Subcutaneous adipose tissue (tissue), 4 donors: Measurements from ENCODE around the gene MEIOC. TPM values are rescaled to one million over a fixed set of nuclear protein-coding genes. Genes with fewer than 3 reads are reported as not detected.

ENCODE experiments used
- CTCF ChIP-seq: fragments of 450-650 bp; IDR thresholded peaks from one replicate; pipeline ENCODE4 v1.5.1; 2016; ENCODE audit warnings: low read depth, mild to moderate bottlenecking, control low read depth, antibody characterized with exemption, moderate library complexity
- small RNA-seq: library from RNA; depleted of rRNA; stranded (forward); fragments of <200 nt; gene quantifications from one replicate; pipeline ENCODE3, GENCODE V24; 2016
- total RNA-seq, 4 donors: library from RNA; depleted of rRNA; stranded (reverse); fragments of >200 nt; gene quantifications; one replicate each; pipeline ENCODE4 v1.1.0, GENCODE V29; 2016

Gene MEIOC
- total RNA-seq, 4 donors from 2014 or later: 0.33 TPM; not detected in 3

DNA sequence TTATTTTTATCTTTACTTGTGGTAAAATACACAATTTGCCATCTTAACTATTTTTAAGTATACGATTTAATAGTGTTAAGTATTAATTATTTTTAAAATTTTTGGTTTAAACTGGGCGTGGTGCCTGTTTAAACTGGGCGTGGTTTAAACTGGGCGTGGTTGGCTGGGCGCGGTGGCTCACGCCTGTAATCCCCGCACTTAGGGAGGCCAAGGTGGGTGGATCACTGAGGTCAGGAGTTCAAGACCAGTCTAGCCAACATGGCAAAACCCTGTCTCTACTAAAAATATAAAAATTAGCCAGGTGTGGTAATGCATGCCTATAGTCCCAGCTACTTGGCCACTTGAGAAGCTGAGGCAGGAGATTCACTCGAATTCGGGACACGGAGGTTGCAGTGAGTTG is 37.3 kb downstream of the MEIOC start:
- TF ChIP-seq CTCF: no peak

- TF ChIP-seq CTCF: no peak
Measured at GRCh38 chr17:44707755-44708400, 51.6 kb downstream of the MEIOC start.

DNA sequence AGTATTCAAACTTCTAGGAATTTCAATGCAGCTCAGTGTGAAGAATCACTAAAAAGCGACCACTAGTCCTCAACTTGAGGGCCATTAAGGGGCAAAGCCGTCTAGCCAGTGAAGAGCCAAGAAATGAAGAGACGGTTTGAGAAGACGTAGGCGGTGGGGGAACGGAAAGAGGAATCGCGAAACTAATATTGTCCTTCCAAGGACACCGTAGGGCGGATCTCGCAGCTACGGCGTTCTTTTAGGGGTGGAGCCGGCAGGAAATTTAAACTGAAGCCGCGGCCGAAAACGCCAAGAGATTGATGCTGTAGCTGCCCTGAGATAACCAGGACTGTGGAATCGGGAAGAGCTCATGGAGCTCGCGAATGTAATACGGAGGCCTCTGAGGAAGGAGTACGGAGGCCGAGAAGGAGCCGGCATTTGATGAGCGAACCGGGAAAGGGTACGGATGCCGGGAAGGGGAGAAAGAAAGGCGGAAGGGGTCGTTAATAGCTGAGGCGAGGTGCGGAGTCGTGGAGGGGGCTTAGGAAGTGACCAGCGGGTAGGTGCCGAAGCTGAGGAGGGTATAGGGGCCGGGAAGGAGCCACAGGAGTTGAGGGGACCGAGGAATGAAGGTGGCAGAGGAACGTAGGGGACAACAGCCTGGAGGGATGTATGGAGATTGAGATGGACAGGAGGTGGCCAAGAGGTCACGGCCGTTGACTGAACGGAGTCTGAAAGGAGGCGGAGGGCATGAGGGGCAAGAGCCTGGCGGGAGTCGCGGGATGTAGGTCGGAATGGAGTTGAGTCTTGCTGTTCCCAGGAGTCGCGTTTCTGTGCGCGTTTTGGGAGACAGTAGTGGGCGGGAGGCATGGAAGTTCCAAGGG is 52.4 kb downstream of the MEIOC start, which contains the start of gene DBF4B:
Gene DBF4B (plus strand): TSS at position 265 of the 863 bp plus-strand sequence. CDS start 156 bp downstream, at position 421.
- no peak for TF ChIP-seq CTCF

DNA sequence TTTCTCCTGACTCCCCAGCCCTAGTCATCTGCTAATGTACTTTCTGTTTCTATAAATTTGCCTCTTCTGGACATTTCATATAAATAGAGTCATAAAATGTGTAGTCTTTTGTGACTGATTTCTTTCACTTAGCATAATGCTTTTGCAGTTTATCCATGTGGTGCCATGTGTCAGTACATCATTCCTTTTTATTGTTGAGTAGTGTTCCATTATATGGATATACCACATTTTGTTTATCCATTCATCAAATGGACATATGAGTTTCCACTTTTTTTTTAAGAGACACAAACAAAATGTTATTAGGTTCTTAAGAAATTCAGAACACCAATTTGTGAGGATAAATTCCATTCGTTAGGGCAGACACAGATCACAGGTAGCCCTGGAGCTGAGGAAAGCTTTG is 63.2 kb downstream of the MEIOC start:
- no peak for TF ChIP-seq CTCF

DNA sequence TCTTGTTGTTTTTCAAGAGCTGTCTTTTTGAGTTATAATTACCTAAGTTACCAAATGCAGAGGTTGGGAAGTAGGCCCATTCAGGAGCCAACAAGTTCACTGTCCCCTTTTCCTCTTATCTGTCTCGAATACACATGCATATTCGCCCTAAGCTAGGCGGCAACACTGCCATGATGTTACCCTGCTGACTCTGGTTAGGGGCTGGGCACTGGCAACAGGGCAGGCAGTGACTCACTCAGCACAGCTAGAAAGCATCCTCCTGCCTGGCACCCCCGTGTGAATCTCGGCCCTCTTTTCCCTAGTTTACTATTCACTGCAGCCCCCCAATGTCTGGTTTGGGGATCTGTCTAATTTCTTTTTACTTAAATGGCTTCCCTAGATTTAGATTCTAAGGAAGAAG is 66.0 kb downstream of the MEIOC start:
- no peak for TF ChIP-seq CTCF

Small RNAs within 50 kb of the gene (small RNA-seq; reads per million reads assigned to genes)
- not detected for gene RN7SL819P
- not detected for gene SMCO4P1

Other genes starting within 250 kb of the MEIOC start
- gene GPATCH8, start 153.1 kb upstream of the MEIOC start, total RNA-seq: 10 to 100 TPM; 33.8 to 49.3 (median 39.1) TPM
- gene FZD2, start 99.0 kb upstream of the MEIOC start, total RNA-seq: 1 to 10 TPM in 2 of 4 donors, under 1 TPM in 2; 0.75 to 5.6 (median 1.6) TPM
- gene CCDC43, start 33.3 kb downstream of the MEIOC start, total RNA-seq: 10 to 100 TPM; 12.9 to 20.7 (median 14.0) TPM
- gene DBF4B, start 52.2 kb downstream of the MEIOC start, total RNA-seq: 1 to 10 TPM; 2.4 to 5.9 (median 4.5) TPM
- gene ADAM11, start 102.5 kb downstream of the MEIOC start, total RNA-seq: under 1 TPM in 3 of 4 donors, not detected in 1; 0.17 to 0.88 (median 0.57) TPM
- 10 to 100 TPM in 2 of 4 donors, 1 to 10 TPM in 2; 5.9 to 19.8 (median 8.8) TPM for gene GJC1, start 173.8 kb downstream of the MEIOC start, total RNA-seq
- gene HIGD1B, start 191.4 kb downstream of the MEIOC start, total RNA-seq: 1 to 10 TPM in 1 of 4 donors, not detected in 3; 2.8 TPM
- gene EFTUD2, start 243.0 kb downstream of the MEIOC start, total RNA-seq: 10 to 100 TPM; 52.0 to 74.0 (median 66.8) TPM